MM.1S (cell line): ENCODE data around the gene ABCB8.

ENCODE experiments used
- EZH2 ChIP-seq: fragments of 300-600 bp; sonication (generic); optimal IDR thresholded peaks from 2 replicates; pipeline ENCODE3; 2017; ENCODE audit warnings: low read depth, mild to moderate bottlenecking, antibody characterized with exemption, low read length, mixed read lengths
- EZH2phosphoT487 ChIP-seq: fragments of 300-600 bp; sonication (generic); IDR thresholded peaks from 2 replicates; pipeline ENCODE4 v1.6.1; 2018; ENCODE audit warnings: antibody characterized with exemption, low read length
- TF ChIP-seq, protein P1 (sequence below): fragments of 300-600 bp; sonication (generic); IDR thresholded peaks from 2 replicates; pipeline ENCODE4 v1.5.1; 2016; ENCODE audit warnings: antibody characterized with exemption, low read length, mixed read lengths

DNA sequence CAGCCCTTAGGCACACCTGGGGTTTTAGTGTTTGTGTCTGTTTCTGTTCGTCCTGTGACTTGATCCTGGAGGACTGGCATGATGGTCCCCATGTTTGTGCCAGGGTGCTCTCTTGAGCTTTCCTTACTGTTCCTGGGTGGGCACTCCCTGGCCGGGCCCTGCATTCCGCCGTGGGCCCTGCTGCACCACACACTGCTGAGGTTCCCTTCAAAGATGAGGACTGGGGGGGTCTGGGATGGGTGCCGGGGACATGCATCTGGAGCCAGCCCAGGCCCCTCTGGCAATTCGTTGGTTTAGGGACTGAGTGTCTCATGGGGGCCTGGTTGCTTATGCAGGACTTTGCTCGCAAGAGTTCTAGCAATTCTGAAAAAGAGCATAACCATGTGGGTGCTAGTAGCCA is 62.8 kb downstream of the ABCB8 start:
- TF ChIP-seq, protein P1, sequence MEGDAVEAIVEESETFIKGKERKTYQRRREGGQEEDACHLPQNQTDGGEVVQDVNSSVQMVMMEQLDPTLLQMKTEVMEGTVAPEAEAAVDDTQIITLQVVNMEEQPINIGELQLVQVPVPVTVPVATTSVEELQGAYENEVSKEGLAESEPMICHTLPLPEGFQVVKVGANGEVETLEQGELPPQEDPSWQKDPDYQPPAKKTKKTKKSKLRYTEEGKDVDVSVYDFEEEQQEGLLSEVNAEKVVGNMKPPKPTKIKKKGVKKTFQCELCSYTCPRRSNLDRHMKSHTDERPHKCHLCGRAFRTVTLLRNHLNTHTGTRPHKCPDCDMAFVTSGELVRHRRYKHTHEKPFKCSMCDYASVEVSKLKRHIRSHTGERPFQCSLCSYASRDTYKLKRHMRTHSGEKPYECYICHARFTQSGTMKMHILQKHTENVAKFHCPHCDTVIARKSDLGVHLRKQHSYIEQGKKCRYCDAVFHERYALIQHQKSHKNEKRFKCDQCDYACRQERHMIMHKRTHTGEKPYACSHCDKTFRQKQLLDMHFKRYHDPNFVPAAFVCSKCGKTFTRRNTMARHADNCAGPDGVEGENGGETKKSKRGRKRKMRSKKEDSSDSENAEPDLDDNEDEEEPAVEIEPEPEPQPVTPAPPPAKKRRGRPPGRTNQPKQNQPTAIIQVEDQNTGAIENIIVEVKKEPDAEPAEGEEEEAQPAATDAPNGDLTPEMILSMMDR: no peak
- TF ChIP-seq EZH2 (no peak), EZH2phosphoT487 (no peak)
